Astrocyte of the spinal cord (primary cell): ENCODE data around the gene SLC5A5.
A peak's percentile ranks its signal among the peaks of the same experiment; 100 is the strongest.

Experiments used
- DNase-seq: peaks from one replicate; pipeline ENCODE4 v3.0.0; 2011; ENCODE audit warnings: low read depth, low spot score
- H3K4me3 ChIP-seq: 2 replicates; pipeline ENCODE4 v1.5.1; 2011; ENCODE audit warnings: low read depth, mild to moderate bottlenecking, low read length, moderate library complexity
- CTCF ChIP-seq: IDR thresholded peaks from 2 replicates; pipeline ENCODE4 v1.5.1; 2012; ENCODE audit warnings: low read depth, mild to moderate bottlenecking, low read length, inconsistent platforms
- in situ Hi-C: cut with HindIII; loops from 2 replicates; pipeline ENCODE4 v1.10.0; 2017; ENCODE audit warnings: low sequenced_read_pairs

The SLC5A5 gene

GRCh38 chr19:17936379-17936778 lies 64.6 kb downstream of the SLC5A5 start:
- H3K4me3 ChIP-seq: no peak overlapping the region
- in situ Hi-C loops: no loop called here
- TF ChIP-seq CTCF: no peak
- DNase-seq: no peak

DNA sequence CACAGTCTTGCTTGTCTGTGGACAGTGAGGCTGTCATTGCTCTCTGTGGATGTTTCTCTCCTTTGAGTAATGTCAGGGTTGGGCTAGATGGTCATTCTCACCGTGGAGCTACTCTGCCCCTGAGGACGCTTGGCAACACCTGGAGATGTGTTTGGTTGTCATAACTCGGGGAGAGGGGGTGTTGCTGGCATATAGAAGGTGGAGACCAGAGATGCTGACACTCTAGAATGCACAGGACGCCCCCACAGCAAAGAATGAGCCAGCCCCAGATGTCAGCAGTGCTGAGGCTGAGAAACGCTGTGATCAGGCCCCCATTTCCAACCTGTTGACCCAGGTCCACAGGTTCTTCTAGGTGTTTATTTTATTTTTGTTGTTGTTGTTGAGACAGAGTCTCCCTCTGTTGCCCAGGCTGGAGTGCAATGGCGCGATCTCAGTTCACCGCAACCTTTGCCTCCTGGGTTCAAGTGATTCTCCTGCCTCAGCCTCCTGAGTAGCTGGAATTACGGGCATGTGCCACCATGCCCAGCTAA lies 65.7 kb downstream of the SLC5A5 start:
- H3K4me3 ChIP-seq: no peak overlapping the region
- DNase-seq: no peak
- in situ Hi-C loops: no loop called here
- no peak for TF ChIP-seq CTCF

DNA sequence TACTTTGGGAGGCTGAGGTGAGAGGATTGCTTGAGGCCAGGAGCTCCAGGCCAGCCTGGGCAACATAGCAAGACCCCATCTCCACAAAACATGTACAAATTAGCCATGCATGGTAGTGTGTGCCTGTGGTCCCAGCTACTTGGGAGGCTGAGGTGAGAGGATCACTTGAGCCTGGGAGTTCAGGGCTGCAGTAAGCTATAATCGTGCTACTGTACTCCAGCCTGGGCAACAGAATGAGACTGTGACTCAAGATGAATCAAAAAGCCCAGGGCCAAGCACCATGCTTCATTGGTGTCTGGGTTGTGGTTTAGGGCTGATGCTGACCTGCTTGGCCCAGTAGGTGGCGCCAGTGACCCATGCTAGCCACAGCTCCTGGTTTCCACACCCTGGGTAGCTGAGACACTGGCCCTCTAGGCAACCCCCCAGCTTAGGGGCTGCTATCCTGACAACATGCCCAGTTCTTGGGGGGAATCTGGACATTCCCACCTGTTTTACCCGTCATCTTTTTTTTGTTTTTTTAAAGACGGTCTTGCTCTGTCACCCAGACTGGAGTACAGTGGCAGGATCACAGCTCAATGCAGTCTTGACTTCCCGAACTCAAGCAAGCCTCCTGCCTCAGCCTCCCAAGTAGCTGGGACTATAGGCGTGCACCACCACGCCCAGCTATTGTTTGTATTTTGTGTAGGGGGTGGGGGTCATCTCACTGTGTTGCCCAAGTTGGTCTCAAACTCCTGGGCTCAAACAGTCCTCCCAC lies 66.5 kb downstream of the SLC5A5 start:
- peak; percentile 94 for TF ChIP-seq CTCF
- peak; percentile 84 for DNase-seq
- in situ Hi-C loops: no loop called here
- no peak overlapping the region for H3K4me3 ChIP-seq

DNA sequence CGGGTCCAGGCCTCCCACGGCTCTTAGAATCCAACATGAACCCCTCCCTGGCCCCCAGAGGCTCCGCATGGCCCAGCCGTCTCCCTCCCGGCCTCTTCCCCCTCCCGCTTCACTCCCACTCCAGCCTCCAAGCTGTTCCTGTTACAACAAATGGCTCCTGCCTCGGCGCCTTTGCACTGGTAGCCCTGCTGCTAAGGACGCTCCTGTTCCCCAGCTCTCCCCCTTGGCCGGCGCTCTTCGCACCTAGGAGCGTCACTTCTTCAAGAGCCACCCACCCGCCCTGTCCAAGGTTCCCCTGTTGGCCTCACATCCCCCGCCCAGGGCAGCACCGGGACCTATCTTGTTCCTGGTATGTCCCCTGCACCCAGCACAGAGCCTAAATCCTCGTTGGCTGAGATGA lies 70.4 kb downstream of the SLC5A5 start:
- DNase-seq: no peak
- in situ Hi-C loops: no loop called here
- no peak for TF ChIP-seq CTCF
- H3K4me3 ChIP-seq: no peak overlapping the region

DNA sequence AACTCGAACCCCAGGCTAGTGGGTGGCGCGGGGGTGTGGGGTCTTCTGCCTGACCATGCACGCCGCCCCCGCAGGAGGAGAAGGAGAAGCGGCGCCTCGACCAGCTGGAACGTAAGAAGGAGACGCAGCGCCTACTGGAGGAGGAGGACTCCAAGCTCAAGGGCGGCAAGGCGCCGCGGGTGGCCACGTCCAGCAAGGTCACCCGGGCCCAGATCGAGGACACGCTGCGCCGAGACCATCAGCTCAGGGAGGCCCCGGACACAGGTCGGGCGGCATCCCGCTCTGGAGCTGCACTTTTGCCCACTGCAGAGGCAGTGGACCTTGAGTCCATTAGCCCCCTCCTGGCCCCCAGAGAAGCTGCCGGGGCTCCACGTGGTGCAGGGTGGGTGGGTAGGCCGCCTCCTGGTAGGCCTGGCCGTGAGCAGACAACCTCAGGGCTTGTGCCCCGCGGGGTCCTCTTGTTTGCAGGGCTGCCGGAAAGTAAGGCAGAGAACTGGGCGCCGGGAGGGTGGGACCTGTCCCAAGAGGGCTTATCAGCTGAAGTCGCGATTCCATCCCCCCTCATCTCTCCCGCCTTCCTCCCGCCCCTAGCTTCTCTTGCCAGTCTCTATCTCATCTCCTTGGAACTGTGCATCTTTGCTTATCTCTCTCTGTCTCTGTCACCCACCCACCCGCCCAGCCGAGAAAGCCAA lies 71.0 kb downstream of the SLC5A5 start:
- DNase-seq: no peak
- TF ChIP-seq CTCF: no peak
- in situ Hi-C loops: no loop called here
- no peak overlapping the region for H3K4me3 ChIP-seq

DNA sequence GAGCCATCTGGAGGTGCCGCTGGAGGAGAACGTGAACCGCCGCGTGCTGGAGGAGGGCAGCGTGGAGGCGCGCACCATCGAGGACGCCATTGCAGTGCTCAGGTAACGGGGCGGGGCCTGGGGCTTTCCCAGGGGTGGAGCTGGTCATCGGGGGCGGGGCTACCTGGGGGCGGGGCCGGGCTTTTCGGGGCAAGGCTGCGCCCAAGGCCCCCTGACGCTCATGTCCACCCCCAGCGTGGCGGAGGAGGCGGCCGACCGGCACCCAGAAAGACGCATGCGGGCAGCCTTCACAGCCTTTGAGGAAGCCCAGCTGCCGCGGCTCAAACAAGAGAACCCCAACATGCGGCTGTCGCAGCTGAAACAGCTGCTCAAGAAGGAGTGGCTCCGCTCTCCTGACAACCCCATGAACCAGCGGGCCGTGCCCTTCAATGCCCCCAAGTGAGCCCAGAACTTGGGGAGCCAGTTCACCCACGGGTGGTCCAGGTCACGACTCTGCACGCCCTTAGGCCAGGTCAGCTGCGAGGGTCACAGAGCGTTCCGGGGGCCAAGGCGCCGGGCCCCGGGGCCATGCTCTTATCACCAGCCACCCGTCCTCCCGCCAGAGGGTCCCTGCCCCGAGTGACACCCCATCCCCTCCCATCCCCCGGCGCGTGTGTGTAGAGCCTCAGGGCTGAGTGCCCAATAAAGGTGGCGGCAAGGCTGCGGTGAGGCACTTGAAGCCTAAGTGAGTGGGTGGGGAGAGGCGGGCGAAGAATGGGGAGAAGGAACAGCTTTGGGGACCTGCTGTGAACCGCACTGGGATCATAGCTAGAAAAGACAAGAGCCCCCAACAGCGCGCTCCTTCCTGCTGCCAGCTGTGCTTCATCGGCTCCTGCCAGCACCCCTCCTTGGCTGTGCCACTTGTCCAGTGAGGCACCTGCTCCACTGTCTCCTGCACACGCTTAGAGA lies 71.8 kb downstream of the SLC5A5 start:
- DNase-seq: no peak
- in situ Hi-C loops: no loop called here
- TF ChIP-seq CTCF: no peak
- no peak overlapping the region for H3K4me3 ChIP-seq
